IMR-90 (cell line): Measurements from ENCODE around the gene DKK2. TPM values are rescaled to one million over a fixed set of nuclear protein-coding genes. Genes with fewer than 3 reads are reported as not detected.

Experiments used
- ATAC-seq: fragments of 200-7000 bp; cut with Tn5 transposase; 2 replicates; pipeline ENCODE4 v1.9.1; 2020; ENCODE audit warnings: low read depth, mild to moderate bottlenecking, moderate library complexity
- BruUV-seq: library from RNA; stranded (reverse); fragments of 400-500 nt; replicated peaks from 2 replicates; lab custom pipeline; 2021; lab: Mats Ljungman, UMichigan
- CTCF ChIA-PET: fragments of 300-600 bp; formaldehyde crosslinking; extraction: SDS; loops from one replicate; lab custom pipeline; 2021; ENCODE audit warnings: antibody characterized with exemption; lab: Yijun Ruan, JAX
- POLR2A ChIA-PET: fragments of 300-600 bp; sonication (Branson Sonifier 250); formaldehyde crosslinking; loops from one replicate; lab custom pipeline; 2022; ENCODE audit warnings: antibody characterized with exemption; ENCODE audit not compliant: unreplicated experiment; lab: Charles Lee
- DNase-seq: peaks from one replicate; pipeline ENCODE4 v3.0.0; 2013
- H2AFZ ChIP-seq: replicated peaks from 2 replicates; pipeline ENCODE3; 2013; ENCODE audit warnings: low read length, mild to moderate bottlenecking; ENCODE audit not compliant: poor library complexity
- H2AK5ac ChIP-seq: 2 replicates; pipeline ENCODE4 v1.6.1; 2013; ENCODE audit warnings: low read depth, low read length, inconsistent platforms
- H2AK9ac ChIP-seq: replicated peaks from 2 replicates; pipeline ENCODE3; 2013; ENCODE audit warnings: mild to moderate bottlenecking, low read depth, low read length, moderate library complexity; ENCODE audit not compliant: poor library complexity
- H2BK120ac ChIP-seq: 2 replicates; pipeline ENCODE4 v1.6.1; 2013; ENCODE audit warnings: low read depth, low read length, inconsistent platforms
- H2BK15ac ChIP-seq: 3 replicates; pipeline ENCODE4 v1.6.1; 2013; ENCODE audit warnings: low read depth, low read length, inconsistent platforms
- H2BK20ac ChIP-seq: 2 replicates; pipeline ENCODE4 v1.6.1; 2013; ENCODE audit warnings: low read depth, mild to moderate bottlenecking, inconsistent platforms, low read length, moderate library complexity
- H2BK5ac ChIP-seq: 2 replicates; pipeline ENCODE4 v1.6.1; 2013; ENCODE audit warnings: mild to moderate bottlenecking, low read depth, low read length, inconsistent platforms; ENCODE audit not compliant: poor library complexity, severe bottlenecking
- H3K14ac ChIP-seq: replicated peaks from 2 replicates; pipeline ENCODE4 v1.6.1; 2013; ENCODE audit warnings: low read depth, low read length, inconsistent platforms
- H3K18ac ChIP-seq: 2 replicates; pipeline ENCODE4 v1.6.1; 2013; ENCODE audit warnings: low read depth, low read length, control low read depth
- H3K23ac ChIP-seq: 2 replicates; pipeline ENCODE4 v1.6.1; 2013; ENCODE audit warnings: low read depth, low read length, inconsistent platforms
- H3K27ac ChIP-seq: 2 replicates; pipeline ENCODE4 v1.5.1; 2013; ENCODE audit warnings: mild to moderate bottlenecking, control low read depth, low read length; ENCODE audit not compliant: insufficient read depth
- H3K27me3 ChIP-seq: 2 replicates; pipeline ENCODE4 v1.6.1; 2013; ENCODE audit warnings: low read length; ENCODE audit not compliant: control insufficient read depth, insufficient read depth
- H3K36me3 ChIP-seq: 2 replicates; pipeline ENCODE4 v1.6.1; 2013; ENCODE audit warnings: low read length, mixed read lengths; ENCODE audit not compliant: control insufficient read depth, insufficient read depth
- H3K4ac ChIP-seq: 2 replicates; pipeline ENCODE4 v1.6.1; 2013; ENCODE audit warnings: low read depth, low read length, inconsistent platforms
- H3K4me1 ChIP-seq: 2 replicates; pipeline ENCODE4 v1.6.1; 2013; ENCODE audit warnings: low read length, mixed read lengths; ENCODE audit not compliant: control insufficient read depth, insufficient read depth
- H3K4me2 ChIP-seq: 2 replicates; pipeline ENCODE4 v1.6.1; 2013; ENCODE audit warnings: low read depth, mild to moderate bottlenecking, control low read depth, low read length, moderate library complexity
- H3K4me3 ChIP-seq: 2 replicates; pipeline ENCODE4 v1.5.1; 2013; ENCODE audit warnings: low read depth, mild to moderate bottlenecking, control low read depth, low read length, moderate library complexity; ENCODE audit not compliant: insufficient read depth
- H3K56ac ChIP-seq: 2 replicates; pipeline ENCODE4 v1.6.1; 2013; ENCODE audit warnings: low read length, inconsistent platforms; ENCODE audit not compliant: insufficient read depth; ENCODE audit errors: extremely low read depth
- H3K79me1 ChIP-seq, 2 experiments: 2 replicates each; pipeline ENCODE4 v1.6.1; 2013; ENCODE audit warnings: low read length in 2 of 2, inconsistent platforms in 1 of 2, low read depth in 1 of 2
- H3K9ac ChIP-seq: 2 replicates; pipeline ENCODE4 v1.6.1; 2013; ENCODE audit warnings: low read depth, low read length, control low read depth
- H3K9me1 ChIP-seq: 2 replicates; pipeline ENCODE4 v1.6.1; 2013; ENCODE audit warnings: low read length, inconsistent platforms; ENCODE audit not compliant: insufficient read depth
- H3K9me3 ChIP-seq: 2 replicates; pipeline ENCODE4 v1.6.1; 2013; ENCODE audit warnings: low read length; ENCODE audit not compliant: control insufficient read depth, insufficient read depth
- H4K20me1 ChIP-seq: 2 replicates; pipeline ENCODE4 v1.6.1; 2013; ENCODE audit warnings: low read length, inconsistent platforms; ENCODE audit not compliant: insufficient read depth
- H4K5ac ChIP-seq: 2 replicates; pipeline ENCODE4 v1.6.1; 2013; ENCODE audit warnings: mild to moderate bottlenecking, low read depth, low read length, control low read depth
- H4K8ac ChIP-seq, 2 experiments: 2 replicates each; pipeline ENCODE4 v1.6.1; 2013; ENCODE audit warnings: low read depth in 2 of 2, low read length in 2 of 2, control low read depth in 1 of 2, inconsistent platforms in 1 of 2
- H4K91ac ChIP-seq: 2 replicates; pipeline ENCODE4 v1.6.1; 2013; ENCODE audit warnings: low read depth, low read length, inconsistent platforms; ENCODE audit not compliant: insufficient read depth
- BHLHE40 ChIP-seq: fragments of 150-350 bp; IDR thresholded peaks from 2 replicates; pipeline ENCODE4 v1.6.1; 2016; ENCODE audit warnings: mild to moderate bottlenecking, low read depth, low read length
- CHD1 ChIP-seq: IDR thresholded peaks from 2 replicates; pipeline ENCODE4 v1.6.1; 2012; ENCODE audit warnings: low read depth, low read length, improper control_type of control experiment
- FOS ChIP-seq: fragments of 150-350 bp; IDR thresholded peaks from 2 replicates; pipeline ENCODE4 v1.6.1; 2016; ENCODE audit warnings: low read depth, low read length
- MAFK ChIP-seq: IDR thresholded peaks from 2 replicates; pipeline ENCODE4 v1.6.1; 2012; ENCODE audit warnings: low read depth, low read length, improper control_type of control experiment
- MXI1 ChIP-seq: IDR thresholded peaks from 2 replicates; pipeline ENCODE4 v1.6.1; 2012; ENCODE audit warnings: low read depth, mild to moderate bottlenecking, low read length, moderate library complexity, borderline replicate concordance
- NFE2L2 ChIP-seq: fragments of 150-350 bp; IDR thresholded peaks from 2 replicates; pipeline ENCODE4 v1.6.1; 2016; ENCODE audit warnings: low read depth, mild to moderate bottlenecking, low read length
- POLR2A ChIP-seq: IDR thresholded peaks from 2 replicates; pipeline ENCODE4 v1.6.1; 2012; ENCODE audit warnings: mild to moderate bottlenecking, low read depth, low read length
- RFX5 ChIP-seq: IDR thresholded peaks from 2 replicates; pipeline ENCODE4 v1.8.0; 2012; ENCODE audit warnings: low read depth, mild to moderate bottlenecking, low read length, moderate library complexity
- WGBS, 2 experiments: methylation state at CpG; one replicate each; pipeline versions ENCODE4 v1.1.5 to v1.1.7; 2013; ENCODE audit warnings: missing lambda C conversion rate in 2 of 2; ENCODE audit not compliant: insufficient read length in 1 of 2; ENCODE audit errors: extremely low coverage in 2 of 2; 5-methylcytosine and 5-hydroxymethylcytosine counted together
- dilution Hi-C: fragments of 300-500 bp; cut with HindIII; formaldehyde crosslinking; loops from one replicate; pipeline ENCODE4 v1.14.3; 2018; ENCODE audit warnings: low sequenced_read_pairs; ENCODE audit not compliant: unreplicated experiment
- in situ Hi-C: fragments of 300-500 bp; cut with MboI; formaldehyde crosslinking; loops from 3 replicates; pipeline ENCODE4 v1.14.3; 2019; ENCODE audit warnings: low sequenced_read_pairs, inconsistent platforms, mixed read lengths
- intact Hi-C: fragments of 100-400 bp; cut with micrococcal nuclease; formaldehyde crosslinking; loops from 2 replicates; pipeline ENCODE4 v1.10.0; 2022
- polyA plus RNA-seq, 3 experiments: library from polyadenylated mRNA; depleted of rRNA; stranded (reverse); fragments of >200 nt; gene quantifications; 2 replicates each; pipeline ENCODE4 v1.2.3, GENCODE V29; 2012; ENCODE audit warnings: low replicate concordance in 1 of 3
- total RNA-seq: library from RNA; depleted of rRNA; stranded (reverse); fragments of >200 nt; gene quantifications from 2 replicates; pipeline ENCODE4 v1.2.3, GENCODE V29; 2012
- TF ChIP-seq, protein P1 (sequence below): fragments of 150-350 bp; IDR thresholded peaks from 2 replicates; pipeline ENCODE4 v1.6.1; 2016; ENCODE audit warnings: low read depth, mild to moderate bottlenecking, low read length, moderate library complexity, borderline replicate concordance
- TF ChIP-seq, protein P2 (sequence below): fragments of 150-350 bp; IDR thresholded peaks from 2 replicates; pipeline ENCODE4 v1.6.1; 2017; ENCODE audit warnings: mild to moderate bottlenecking, antibody characterized with exemption, low read length, low read depth

Gene DKK2
- total and polyA plus RNA-seq, 2 of the 4 experiments (the other 2 are of a cell fraction), result 0.39 to 0.72 TPM

DNA sequence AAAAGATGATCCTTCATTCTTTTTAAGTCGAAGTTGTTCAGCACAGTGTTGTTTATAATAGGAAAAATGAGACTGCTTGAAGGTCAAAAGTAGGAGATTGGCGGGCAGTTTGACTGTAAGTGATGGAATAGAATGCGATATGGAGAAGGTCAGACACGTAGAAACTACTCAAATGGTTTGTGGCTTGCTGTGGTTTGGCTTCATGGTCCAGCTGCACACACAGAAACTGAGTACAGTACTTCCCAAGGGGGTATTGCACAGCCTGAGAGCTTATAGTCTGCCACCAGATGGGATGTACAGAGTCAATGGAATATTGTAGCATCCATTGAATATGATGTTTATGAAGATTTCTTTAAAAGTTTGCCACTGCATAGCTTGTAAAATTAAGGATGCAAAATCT, 41.1 kb upstream of the DKK2 start:
- no peaks in the 10 kb centered on the region for H3K27me3 ChIP-seq
- intact Hi-C loops, result no loop called here
- BruUV-seq, result no TSS peak
- no peak overlapping the region for H3K18ac ChIP-seq
- CTCF ChIA-PET, result no interaction called here
- no peaks in the 10 kb centered on the region for H4K20me1 ChIP-seq
- H2BK120ac ChIP-seq, result no peak overlapping the region
- no peak for DNase-seq
- H3K27ac ChIP-seq, result no peak overlapping the region
- no peaks in the 10 kb centered on the region for H3K9me1 ChIP-seq
- H2AK9ac ChIP-seq, result no peak overlapping the region
- H3K4me1 ChIP-seq, result no peaks in the 10 kb centered on the region
- no peak overlapping the region for H3K23ac ChIP-seq
- no peak overlapping the region for H2AK5ac ChIP-seq
- H2BK5ac ChIP-seq, result no peak overlapping the region
- no peak overlapping the region for H3K14ac ChIP-seq
- H4K91ac ChIP-seq, result no peak overlapping the region
- TF ChIP-seq, protein P1, sequence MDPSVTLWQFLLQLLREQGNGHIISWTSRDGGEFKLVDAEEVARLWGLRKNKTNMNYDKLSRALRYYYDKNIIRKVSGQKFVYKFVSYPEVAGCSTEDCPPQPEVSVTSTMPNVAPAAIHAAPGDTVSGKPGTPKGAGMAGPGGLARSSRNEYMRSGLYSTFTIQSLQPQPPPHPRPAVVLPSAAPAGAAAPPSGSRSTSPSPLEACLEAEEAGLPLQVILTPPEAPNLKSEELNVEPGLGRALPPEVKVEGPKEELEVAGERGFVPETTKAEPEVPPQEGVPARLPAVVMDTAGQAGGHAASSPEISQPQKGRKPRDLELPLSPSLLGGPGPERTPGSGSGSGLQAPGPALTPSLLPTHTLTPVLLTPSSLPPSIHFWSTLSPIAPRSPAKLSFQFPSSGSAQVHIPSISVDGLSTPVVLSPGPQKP, result no peak
- TF ChIP-seq MAFK, result no peak
- no peak for TF ChIP-seq MXI1
- no peak for TF ChIP-seq CHD1
- TF ChIP-seq, protein P2, sequence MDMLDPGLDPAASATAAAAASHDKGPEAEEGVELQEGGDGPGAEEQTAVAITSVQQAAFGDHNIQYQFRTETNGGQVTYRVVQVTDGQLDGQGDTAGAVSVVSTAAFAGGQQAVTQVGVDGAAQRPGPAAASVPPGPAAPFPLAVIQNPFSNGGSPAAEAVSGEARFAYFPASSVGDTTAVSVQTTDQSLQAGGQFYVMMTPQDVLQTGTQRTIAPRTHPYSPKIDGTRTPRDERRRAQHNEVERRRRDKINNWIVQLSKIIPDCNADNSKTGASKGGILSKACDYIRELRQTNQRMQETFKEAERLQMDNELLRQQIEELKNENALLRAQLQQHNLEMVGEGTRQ, result no peak
- TF ChIP-seq BHLHE40, result no peak
- no peak for TF ChIP-seq NFE2L2
- no peak for TF ChIP-seq RFX5
- TF ChIP-seq FOS, result no peak
- TF ChIP-seq POLR2A, result no peak
- no peak overlapping the region for H3K56ac ChIP-seq
- dilution Hi-C loops, result no loop called here
- no peak overlapping the region for H4K8ac ChIP-seq
- peaks cover 2% of the 10 kb centered on the region; the same call in 1 of the 2 replicates for H3K9me3 ChIP-seq
- no peak overlapping the region for H2BK20ac ChIP-seq
- H3K4ac ChIP-seq, result no peak overlapping the region
- no peaks in the 10 kb centered on the region for H3K36me3 ChIP-seq
- in situ Hi-C loops, result no loop called here
- no peak overlapping the region for H4K5ac ChIP-seq
- no peaks in the 10 kb centered on the region for H3K79me1 ChIP-seq
- WGBS, 2 experiments, result 23% methylated on average over 4 of the region's 4 CpGs; no CpG with 5 or more reads in 1 of the 2 experiments
- H3K4me3 ChIP-seq, result no peak overlapping the region
- no peak overlapping the region for H3K9ac ChIP-seq
- H3K4me2 ChIP-seq, result no peak overlapping the region
- no peak for ATAC-seq
- H2AFZ ChIP-seq, result no peak overlapping the region
- POLR2A ChIA-PET, result no interaction called here
- H2BK15ac ChIP-seq, result no peak overlapping the region
